ENCODE measurements around the gene MYO15B. TPM values are rescaled to one million over a fixed set of nuclear protein-coding genes. Genes with fewer than 3 reads are reported as not detected.
A peak's percentile ranks its signal among the peaks of the same experiment; 100 is the strongest.

MYO15B gene
- total and polyA plus RNA-seq, 2 of the 13 experiments (the other 11 are each of a cell fraction or from before 2014, with no cell fraction given) = 2.8 to 8.1 TPM

DNA sequence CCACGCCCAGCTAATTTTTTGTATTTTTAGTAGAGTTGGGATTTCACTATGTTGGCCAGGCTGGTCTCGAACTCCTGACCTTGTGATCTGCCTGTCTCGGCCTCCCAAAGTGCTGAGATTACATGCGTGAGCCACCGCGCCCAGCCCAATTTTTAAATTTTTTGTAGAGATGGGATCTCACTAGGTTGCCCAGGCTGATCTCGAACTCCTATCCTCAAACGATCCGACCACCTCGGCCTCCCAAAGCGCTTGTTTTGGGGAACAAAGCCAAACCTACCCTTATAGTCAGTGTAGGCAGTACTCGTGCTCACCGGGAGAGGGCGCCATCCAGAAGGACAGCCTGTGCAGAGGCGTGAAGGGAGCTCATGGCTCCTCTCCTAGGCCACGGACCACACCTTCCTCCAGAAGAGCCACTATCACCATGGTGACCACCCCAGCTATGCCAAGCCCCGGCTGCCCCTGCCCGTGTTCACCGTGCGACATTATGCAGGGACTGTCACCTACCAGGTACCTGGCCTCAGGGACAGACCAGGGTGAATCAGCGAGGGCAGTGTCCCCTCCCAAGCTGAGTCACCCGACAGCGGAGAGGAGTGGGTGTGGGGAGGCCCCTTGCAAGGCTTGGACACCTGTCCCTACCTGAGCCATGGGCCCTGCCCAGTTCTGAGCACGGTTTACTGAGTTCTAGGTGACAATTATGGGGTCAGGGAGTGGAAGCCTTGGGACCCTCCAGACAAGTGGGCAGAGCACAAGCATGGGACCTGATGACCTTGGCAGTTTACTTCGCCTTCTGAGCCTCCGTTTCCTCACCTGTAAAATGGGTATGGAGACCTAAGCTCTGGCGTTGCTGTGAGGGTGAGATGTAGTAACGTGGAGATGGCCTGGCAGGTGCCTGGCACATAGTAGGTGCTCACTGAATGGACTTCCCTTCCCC is 13.7 kb downstream of the MYO15B start (continued):
- TF ChIP-seq ZNF567 (CRISPR knock-in tag; IDR thresholded peaks at IDR 0.05; ENCODE audit: borderline replicate concordance) (no peak), ZNF17 (CRISPR knock-in tag; IDR thresholded peaks at IDR 0.05) (no peak), TBX3 (IDR thresholded peaks at IDR 0.05; ENCODE audit: borderline replicate concordance) (peak; percentile 56; the same call in 1 of the 2 replicates), HCFC1 (IDR thresholded peaks at IDR 0.05; ENCODE audit: low read depth, low read length) (no peak), PTBP1 (IDR thresholded peaks at IDR 0.05; ENCODE audit: low read depth, low read length, poor library complexity, severe bottlenecking) (no peak), MAFK (conservative IDR thresholded peaks at IDR 0.05 in 1 of 2, IDR thresholded peaks at IDR 0.05 in 1 of 2; ENCODE audit: low read length in 2 of 2) (no peak), ZNF180 (CRISPR knock-in tag; IDR thresholded peaks at IDR 0.05; ENCODE audit: borderline replicate concordance, low read depth) (no peak), SIX4 (CRISPR knock-in tag; IDR thresholded peaks at IDR 0.05) (no peak), HNRNPK (IDR thresholded peaks at IDR 0.05; ENCODE audit: low read depth, low read length, poor library complexity, severe bottlenecking) (no peak), ZSCAN20 (CRISPR knock-in tag; IDR thresholded peaks at IDR 0.05; ENCODE audit: borderline replicate concordance) (no peak), RORA (CRISPR knock-in tag; IDR thresholded peaks at IDR 0.05) (no peak), SCMH1 (CRISPR knock-in tag; IDR thresholded peaks at IDR 0.05; ENCODE audit: borderline replicate concordance) (no peak), ZFP62 (CRISPR knock-in tag; IDR thresholded peaks at IDR 0.05) (no peak), GABPB1 (CRISPR knock-in tag; IDR thresholded peaks at IDR 0.05) (peak; percentile 39)
- TF ChIP-seq, protein P1, sequence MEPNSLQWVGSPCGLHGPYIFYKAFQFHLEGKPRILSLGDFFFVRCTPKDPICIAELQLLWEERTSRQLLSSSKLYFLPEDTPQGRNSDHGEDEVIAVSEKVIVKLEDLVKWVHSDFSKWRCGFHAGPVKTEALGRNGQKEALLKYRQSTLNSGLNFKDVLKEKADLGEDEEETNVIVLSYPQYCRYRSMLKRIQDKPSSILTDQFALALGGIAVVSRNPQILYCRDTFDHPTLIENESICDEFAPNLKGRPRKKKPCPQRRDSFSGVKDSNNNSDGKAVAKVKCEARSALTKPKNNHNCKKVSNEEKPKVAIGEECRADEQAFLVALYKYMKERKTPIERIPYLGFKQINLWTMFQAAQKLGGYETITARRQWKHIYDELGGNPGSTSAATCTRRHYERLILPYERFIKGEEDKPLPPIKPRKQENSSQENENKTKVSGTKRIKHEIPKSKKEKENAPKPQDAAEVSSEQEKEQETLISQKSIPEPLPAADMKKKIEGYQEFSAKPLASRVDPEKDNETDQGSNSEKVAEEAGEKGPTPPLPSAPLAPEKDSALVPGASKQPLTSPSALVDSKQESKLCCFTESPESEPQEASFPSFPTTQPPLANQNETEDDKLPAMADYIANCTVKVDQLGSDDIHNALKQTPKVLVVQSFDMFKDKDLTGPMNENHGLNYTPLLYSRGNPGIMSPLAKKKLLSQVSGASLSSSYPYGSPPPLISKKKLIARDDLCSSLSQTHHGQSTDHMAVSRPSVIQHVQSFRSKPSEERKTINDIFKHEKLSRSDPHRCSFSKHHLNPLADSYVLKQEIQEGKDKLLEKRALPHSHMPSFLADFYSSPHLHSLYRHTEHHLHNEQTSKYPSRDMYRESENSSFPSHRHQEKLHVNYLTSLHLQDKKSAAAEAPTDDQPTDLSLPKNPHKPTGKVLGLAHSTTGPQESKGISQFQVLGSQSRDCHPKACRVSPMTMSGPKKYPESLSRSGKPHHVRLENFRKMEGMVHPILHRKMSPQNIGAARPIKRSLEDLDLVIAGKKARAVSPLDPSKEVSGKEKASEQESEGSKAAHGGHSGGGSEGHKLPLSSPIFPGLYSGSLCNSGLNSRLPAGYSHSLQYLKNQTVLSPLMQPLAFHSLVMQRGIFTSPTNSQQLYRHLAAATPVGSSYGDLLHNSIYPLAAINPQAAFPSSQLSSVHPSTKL (CRISPR knock-in tag; IDR thresholded peaks at IDR 0.05) = no peak
- TF ChIP-seq, protein P2, sequence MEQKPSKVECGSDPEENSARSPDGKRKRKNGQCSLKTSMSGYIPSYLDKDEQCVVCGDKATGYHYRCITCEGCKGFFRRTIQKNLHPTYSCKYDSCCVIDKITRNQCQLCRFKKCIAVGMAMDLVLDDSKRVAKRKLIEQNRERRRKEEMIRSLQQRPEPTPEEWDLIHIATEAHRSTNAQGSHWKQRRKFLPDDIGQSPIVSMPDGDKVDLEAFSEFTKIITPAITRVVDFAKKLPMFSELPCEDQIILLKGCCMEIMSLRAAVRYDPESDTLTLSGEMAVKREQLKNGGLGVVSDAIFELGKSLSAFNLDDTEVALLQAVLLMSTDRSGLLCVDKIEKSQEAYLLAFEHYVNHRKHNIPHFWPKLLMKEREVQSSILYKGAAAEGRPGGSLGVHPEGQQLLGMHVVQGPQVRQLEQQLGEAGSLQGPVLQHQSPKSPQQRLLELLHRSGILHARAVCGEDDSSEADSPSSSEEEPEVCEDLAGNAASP (CRISPR knock-in tag; IDR thresholded peaks at IDR 0.05; ENCODE audit: borderline replicate concordance) = no peak
- TF ChIP-seq, protein P3, sequence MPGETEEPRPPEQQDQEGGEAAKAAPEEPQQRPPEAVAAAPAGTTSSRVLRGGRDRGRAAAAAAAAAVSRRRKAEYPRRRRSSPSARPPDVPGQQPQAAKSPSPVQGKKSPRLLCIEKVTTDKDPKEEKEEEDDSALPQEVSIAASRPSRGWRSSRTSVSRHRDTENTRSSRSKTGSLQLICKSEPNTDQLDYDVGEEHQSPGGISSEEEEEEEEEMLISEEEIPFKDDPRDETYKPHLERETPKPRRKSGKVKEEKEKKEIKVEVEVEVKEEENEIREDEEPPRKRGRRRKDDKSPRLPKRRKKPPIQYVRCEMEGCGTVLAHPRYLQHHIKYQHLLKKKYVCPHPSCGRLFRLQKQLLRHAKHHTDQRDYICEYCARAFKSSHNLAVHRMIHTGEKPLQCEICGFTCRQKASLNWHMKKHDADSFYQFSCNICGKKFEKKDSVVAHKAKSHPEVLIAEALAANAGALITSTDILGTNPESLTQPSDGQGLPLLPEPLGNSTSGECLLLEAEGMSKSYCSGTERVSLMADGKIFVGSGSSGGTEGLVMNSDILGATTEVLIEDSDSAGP (CRISPR knock-in tag; IDR thresholded peaks at IDR 0.05; ENCODE audit: borderline replicate concordance) = peak; percentile 55; the same call in 1 of the 2 replicates
- TF ChIP-seq, protein P4, sequence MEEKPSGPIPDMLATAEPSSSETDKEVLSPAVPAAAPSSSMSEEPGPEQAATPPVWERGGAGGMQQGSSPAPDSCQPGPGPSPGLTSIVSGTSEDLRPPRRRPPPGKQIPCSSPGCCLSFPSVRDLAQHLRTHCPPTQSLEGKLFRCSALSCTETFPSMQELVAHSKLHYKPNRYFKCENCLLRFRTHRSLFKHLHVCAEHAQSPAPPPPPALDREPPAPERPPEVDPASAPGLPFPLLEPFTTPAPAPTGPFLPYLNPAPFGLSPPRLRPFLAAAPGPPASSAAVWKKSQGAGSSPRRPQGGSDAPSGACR (CRISPR knock-in tag; IDR thresholded peaks at IDR 0.05) = no peak
- TF ChIP-seq, protein P5, sequence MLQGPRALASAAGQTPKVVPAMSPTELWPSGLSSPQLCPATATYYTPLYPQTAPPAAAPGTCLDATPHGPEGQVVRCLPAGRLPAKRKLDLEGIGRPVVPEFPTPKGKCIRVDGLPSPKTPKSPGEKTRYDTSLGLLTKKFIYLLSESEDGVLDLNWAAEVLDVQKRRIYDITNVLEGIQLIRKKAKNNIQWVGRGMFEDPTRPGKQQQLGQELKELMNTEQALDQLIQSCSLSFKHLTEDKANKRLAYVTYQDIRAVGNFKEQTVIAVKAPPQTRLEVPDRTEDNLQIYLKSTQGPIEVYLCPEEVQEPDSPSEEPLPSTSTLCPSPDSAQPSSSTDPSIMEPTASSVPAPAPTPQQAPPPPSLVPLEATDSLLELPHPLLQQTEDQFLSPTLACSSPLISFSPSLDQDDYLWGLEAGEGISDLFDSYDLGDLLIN (CRISPR knock-in tag; IDR thresholded peaks at IDR 0.05; ENCODE audit: borderline replicate concordance) = no peak

Data from HepG2 (cell line).